ENCODE measurements around the gene NFYC.
A peak's percentile ranks its signal among the peaks of the same experiment; 100 is the strongest.

The NFYC gene

GRCh38 chr1:40665335-40666171 is 26.0 kb upstream of the NFYC start, which contains the start of gene RIMS3:
Gene RIMS3, minus strand, starts transcription at chr1:40665682. Its CDS starts 23,757 bp downstream, at chr1:40641925.
- H3K27ac ChIP-seq (ENCODE audit: low read depth, low read length): no peak within 1 kb of the TSS
- H3K4me1 ChIP-seq (ENCODE audit: control insufficient read depth, insufficient read depth, low read length, unreplicated experiment): peaks cover 11% of the 10 kb centered on the region
- H3K36me3 ChIP-seq (ENCODE audit: insufficient read depth, low read length): no peaks in the 10 kb centered on the region
- H3K4me3 ChIP-seq (ENCODE audit: low read depth, low read length): peak within 1 kb of the TSS; percentile 79
- H3K79me2 ChIP-seq (ENCODE audit: control insufficient read depth, insufficient read depth, low read length, unreplicated experiment): no peaks in the 10 kb centered on the region
- peak within 1 kb of the TSS; percentile 63 for H2AFZ ChIP-seq (ENCODE audit: low read length, unreplicated experiment)
- H3K27me3 ChIP-seq (ENCODE audit: insufficient read depth, low read length): peaks cover 20% of the 10 kb centered on the region

GRCh38 chr1:40668769-40669525 is 22.6 kb upstream of the NFYC start:
- Histone ChIP-seq H3K27me3 (ENCODE audit: insufficient read depth, low read length) (peaks cover 27% of the 10 kb centered on the region), H3K79me2 (ENCODE audit: control insufficient read depth, insufficient read depth, low read length, unreplicated experiment) (no peaks in the 10 kb centered on the region), H3K4me1 (ENCODE audit: control insufficient read depth, insufficient read depth, low read length, unreplicated experiment) (peaks cover 5% of the 10 kb centered on the region), H3K27ac (ENCODE audit: low read depth, low read length) (no peak overlapping the region), H3K36me3 (ENCODE audit: insufficient read depth, low read length) (no peaks in the 10 kb centered on the region), H2AFZ (ENCODE audit: low read length, unreplicated experiment) (no peak overlapping the region), H3K4me3 (ENCODE audit: low read depth, low read length) (no peak overlapping the region)

- Histone ChIP-seq H3K27me3 (ENCODE audit: insufficient read depth, low read length) (peaks cover 14% of the 10 kb centered on the region), H3K79me2 (ENCODE audit: control insufficient read depth, insufficient read depth, low read length, unreplicated experiment) (no peaks in the 10 kb centered on the region), H3K4me1 (ENCODE audit: control insufficient read depth, insufficient read depth, low read length, unreplicated experiment) (no peaks in the 10 kb centered on the region), H3K27ac (ENCODE audit: low read depth, low read length) (no peak overlapping the region), H3K4me3 (ENCODE audit: low read depth, low read length) (no peak overlapping the region), H3K36me3 (ENCODE audit: insufficient read depth, low read length) (no peaks in the 10 kb centered on the region), H2AFZ (ENCODE audit: low read length, unreplicated experiment) (no peak overlapping the region)
Observed at GRCh38 chr1:40673452-40673851, 18.1 kb upstream of the NFYC start.

- Histone ChIP-seq H3K36me3 (ENCODE audit: insufficient read depth, low read length) (no peaks in the 10 kb centered on the region), H3K27ac (ENCODE audit: low read depth, low read length) (no peak overlapping the region), H3K79me2 (ENCODE audit: control insufficient read depth, insufficient read depth, low read length, unreplicated experiment) (no peaks in the 10 kb centered on the region), H3K27me3 (ENCODE audit: insufficient read depth, low read length) (peaks cover 1% of the 10 kb centered on the region; the same call in 1 of the 2 replicates), H3K4me3 (ENCODE audit: low read depth, low read length) (no peak overlapping the region), H2AFZ (ENCODE audit: low read length, unreplicated experiment) (no peak overlapping the region), H3K4me1 (ENCODE audit: control insufficient read depth, insufficient read depth, low read length, unreplicated experiment) (no peaks in the 10 kb centered on the region)
Observed at GRCh38 chr1:40676501-40676900, 15.0 kb upstream of the NFYC start.

- Histone ChIP-seq H3K27ac (ENCODE audit: low read depth, low read length) (no peak overlapping the region), H3K36me3 (ENCODE audit: insufficient read depth, low read length) (no peaks in the 10 kb centered on the region), H3K4me3 (ENCODE audit: low read depth, low read length) (no peak overlapping the region), H3K79me2 (ENCODE audit: control insufficient read depth, insufficient read depth, low read length, unreplicated experiment) (no peaks in the 10 kb centered on the region), H2AFZ (ENCODE audit: low read length, unreplicated experiment) (no peak overlapping the region), H3K4me1 (ENCODE audit: control insufficient read depth, insufficient read depth, low read length, unreplicated experiment) (no peaks in the 10 kb centered on the region), H3K27me3 (ENCODE audit: insufficient read depth, low read length) (no peaks in the 10 kb centered on the region; the same call in 1 of the 2 replicates)
Observed at GRCh38 chr1:40679165-40679953, 12.1 kb upstream of the NFYC start.

GRCh38 chr1:40684669-40685068 is 6.8 kb upstream of the NFYC start:
- Histone ChIP-seq H3K4me1 (ENCODE audit: control insufficient read depth, insufficient read depth, low read length, unreplicated experiment) (no peaks in the 10 kb centered on the region), H3K27me3 (ENCODE audit: insufficient read depth, low read length) (no peaks in the 10 kb centered on the region), H3K27ac (ENCODE audit: low read depth, low read length) (no peak overlapping the region), H2AFZ (ENCODE audit: low read length, unreplicated experiment) (no peak overlapping the region), H3K36me3 (ENCODE audit: insufficient read depth, low read length) (peaks cover 6% of the 10 kb centered on the region), H3K79me2 (ENCODE audit: control insufficient read depth, insufficient read depth, low read length, unreplicated experiment) (peaks cover 2% of the 10 kb centered on the region), H3K4me3 (ENCODE audit: low read depth, low read length) (no peak overlapping the region)

- H3K4me1 ChIP-seq (ENCODE audit: control insufficient read depth, insufficient read depth, low read length, unreplicated experiment): peaks cover 9% of the 10 kb centered on the region
- H3K79me2 ChIP-seq (ENCODE audit: control insufficient read depth, insufficient read depth, low read length, unreplicated experiment): peaks cover 21% of the 10 kb centered on the region
- no peaks in the 10 kb centered on the region for H3K27me3 ChIP-seq (ENCODE audit: insufficient read depth, low read length)
- H3K4me3 ChIP-seq (ENCODE audit: low read depth, low read length): no peak overlapping the region
- no peak overlapping the region for H2AFZ ChIP-seq (ENCODE audit: low read length, unreplicated experiment)
- H3K27ac ChIP-seq (ENCODE audit: low read depth, low read length): no peak overlapping the region
- H3K36me3 ChIP-seq (ENCODE audit: insufficient read depth, low read length): peaks cover 6% of the 10 kb centered on the region
Observed at GRCh38 chr1:40687059-40687458, 4.4 kb upstream of the NFYC start.

GRCh38 chr1:40687661-40688060 is 3.8 kb upstream of the NFYC start:
- Histone ChIP-seq H3K4me1 (ENCODE audit: control insufficient read depth, insufficient read depth, low read length, unreplicated experiment) (peaks cover 9% of the 10 kb centered on the region), H3K27ac (ENCODE audit: low read depth, low read length) (no peak overlapping the region), H3K36me3 (ENCODE audit: insufficient read depth, low read length) (peaks cover 6% of the 10 kb centered on the region), H3K27me3 (ENCODE audit: insufficient read depth, low read length) (no peaks in the 10 kb centered on the region), H3K79me2 (ENCODE audit: control insufficient read depth, insufficient read depth, low read length, unreplicated experiment) (peaks cover 27% of the 10 kb centered on the region), H2AFZ (ENCODE audit: low read length, unreplicated experiment) (no peak overlapping the region), H3K4me3 (ENCODE audit: low read depth, low read length) (no peak overlapping the region)

GRCh38 chr1:40689737-40690136 is 1.8 kb upstream of the NFYC start:
- Histone ChIP-seq H2AFZ (ENCODE audit: low read length, unreplicated experiment) (no peak overlapping the region), H3K4me1 (ENCODE audit: control insufficient read depth, insufficient read depth, low read length, unreplicated experiment) (peaks cover 29% of the 10 kb centered on the region), H3K27me3 (ENCODE audit: insufficient read depth, low read length) (no peaks in the 10 kb centered on the region), H3K4me3 (ENCODE audit: low read depth, low read length) (no peak overlapping the region), H3K27ac (ENCODE audit: low read depth, low read length) (no peak overlapping the region), H3K36me3 (ENCODE audit: insufficient read depth, low read length) (peaks cover 6% of the 10 kb centered on the region), H3K79me2 (ENCODE audit: control insufficient read depth, insufficient read depth, low read length, unreplicated experiment) (peaks cover 48% of the 10 kb centered on the region)

- Histone ChIP-seq H3K4me1 (ENCODE audit: control insufficient read depth, insufficient read depth, low read length, unreplicated experiment) (peaks cover 30% of the 10 kb centered on the region), H3K27ac (ENCODE audit: low read depth, low read length) (peak overlapping the region; percentile 96), H2AFZ (ENCODE audit: low read length, unreplicated experiment) (peak overlapping the region; percentile 92), H3K4me3 (ENCODE audit: low read depth, low read length) (peak overlapping the region; percentile 97), H3K36me3 (ENCODE audit: insufficient read depth, low read length) (peaks cover 6% of the 10 kb centered on the region), H3K27me3 (ENCODE audit: insufficient read depth, low read length) (no peaks in the 10 kb centered on the region), H3K79me2 (ENCODE audit: control insufficient read depth, insufficient read depth, low read length, unreplicated experiment) (peaks cover 58% of the 10 kb centered on the region)
Observed at GRCh38 chr1:40690771-40691537, 550 bp upstream of the NFYC start.

Measured in ACC112 (cell line).